HCT116 (cell line): ENCODE data around the gene GDPD3. TPM values are rescaled to one million over a fixed set of nuclear protein-coding genes. Genes with fewer than 3 reads are reported as not detected.

Experiments used
- ATAC-seq: fragments of 200-7000 bp; cut with Tn5 transposase; 2 replicates; pipeline ENCODE4 v1.9.1; 2020; ENCODE audit warnings: mild to moderate bottlenecking, moderate library complexity
- BruUV-seq: library from RNA; stranded (reverse); fragments of 400-500 nt; replicated peaks from 2 replicates; lab custom pipeline; 2021; lab: Mats Ljungman, UMichigan
- CTCF ChIA-PET: fragments of 300-600 bp; sonication (Branson Sonifier 250); formaldehyde crosslinking; loops from one replicate; lab custom pipeline; 2021; ENCODE audit warnings: antibody characterized with exemption; lab: Charles Lee
- POLR2A ChIA-PET: fragments of 300-600, 350-600 bp; sonication (Branson Sonifier 250); formaldehyde crosslinking; loops from one replicate; lab custom pipeline; 2021; ENCODE audit warnings: antibody characterized with exemption; lab: Charles Lee
- RAD21 ChIA-PET, 2 experiments: fragments of 300-600 bp; sonication (Branson Sonifier 250); formaldehyde crosslinking; loops; one replicate each; lab custom pipeline; 2023; ENCODE audit warnings: low total read pairs in 2 of 2; ENCODE audit not compliant: uncharacterized antibody in 2 of 2, unreplicated experiment in 2 of 2, low non-redundant PET in 1 of 2; lab: Charles Lee
- DNase-seq: peaks from one replicate; pipeline ENCODE4 v3.0.0-alpha.2; 2010; ENCODE audit warnings: low read depth, low spot score
- H2AFZ ChIP-seq: fragments of 200-600 bp; shearing (Covaris generic), sonication (generic); 2 replicates; pipeline ENCODE4 v1.6.1; 2017; ENCODE audit warnings: low read depth, mixed run types, mixed read lengths, antibody characterized with exemption, low read length; ENCODE audit not compliant: poor library complexity, severe bottlenecking
- H3K27ac ChIP-seq: 2 replicates; pipeline ENCODE4 v1.5.1; 2012; ENCODE audit warnings: low read depth, low read length
- H3K27me3 ChIP-seq: fragments of 200-600 bp; sonication (generic); 2 replicates; pipeline ENCODE4 v1.6.1; 2016; ENCODE audit warnings: mixed run types, low read length, mixed read lengths; ENCODE audit not compliant: insufficient read depth
- H3K36me3 ChIP-seq, 2 experiments: fragments of 200-500 bp in 1 of 2; fragments of 200-600 bp in 1 of 2; sonication (Bioruptor generic) in 1 of 2; sonication (generic) in 1 of 2; 2 replicates each; pipeline versions ENCODE4 v1.5.1 to v1.6.1; 2014 to 2016; ENCODE audit warnings: low read length in 2 of 2, inconsistent platforms in 1 of 2, mixed read lengths in 1 of 2, mixed run types in 1 of 2; ENCODE audit not compliant: insufficient read depth in 2 of 2, control insufficient read depth in 1 of 2
- H3K4me1 ChIP-seq, 2 experiments: fragments of 200-600 bp in 1 of 2; sonication (generic) in 1 of 2; 2 replicates each; pipeline versions ENCODE4 v1.5.1 to v1.6.1; 2012 to 2017; ENCODE audit warnings: low read length in 2 of 2, inconsistent platforms in 1 of 2, mild to moderate bottlenecking in 1 of 2, mixed read lengths in 1 of 2, mixed run types in 1 of 2, moderate library complexity in 1 of 2; ENCODE audit not compliant: insufficient read depth in 2 of 2, control insufficient read depth in 1 of 2
- H3K4me2 ChIP-seq: fragments of 200-600 bp; sonication (generic); 2 replicates; pipeline ENCODE4 v1.6.1; 2017; ENCODE audit warnings: mixed run types, low read length, mixed read lengths
- H3K4me3 ChIP-seq, 2 experiments: fragments of 200-600 bp in 1 of 2; sonication (generic) in 1 of 2; replicated peaks in 1 of 2; 2 replicates each; pipeline ENCODE4 v1.5.1; 2011 to 2016; ENCODE audit warnings: low read length in 2 of 2, control low read depth in 1 of 2, low read depth in 1 of 2, mild to moderate bottlenecking in 1 of 2, mixed read lengths in 1 of 2, mixed run types in 1 of 2
- H3K79me2 ChIP-seq: fragments of 200-600 bp; sonication (generic); 2 replicates; pipeline ENCODE4 v1.6.1; 2017; ENCODE audit warnings: mild to moderate bottlenecking, mixed run types, low read length, moderate library complexity, mixed read lengths; ENCODE audit not compliant: insufficient read depth
- H3K9ac ChIP-seq: fragments of 200-600 bp; sonication (generic); 2 replicates; pipeline ENCODE4 v1.6.1; 2016; ENCODE audit warnings: low read length, mixed read lengths
- H3K9me2 ChIP-seq: fragments of 200-600 bp; sonication (generic), shearing (Covaris generic); 2 replicates; pipeline ENCODE4 v1.6.1; 2017; ENCODE audit warnings: mixed run types, mild to moderate bottlenecking, moderate library complexity; ENCODE audit not compliant: insufficient read depth
- H3K9me3 ChIP-seq, 2 experiments: fragments of 200-500 bp in 1 of 2; fragments of 200-600 bp in 1 of 2; sonication (Bioruptor generic) in 1 of 2; sonication (generic) in 1 of 2; 2 replicates each; pipeline ENCODE4 v1.6.1; 2014 to 2017; ENCODE audit warnings: low read length in 2 of 2, mixed read lengths in 2 of 2, inconsistent platforms in 1 of 2, low read depth in 1 of 2, mild to moderate bottlenecking in 1 of 2, mixed run types in 1 of 2, moderate library complexity in 1 of 2; ENCODE audit not compliant: control insufficient read depth in 1 of 2, insufficient read depth in 1 of 2
- H4K20me1 ChIP-seq: fragments of 200-600 bp; sonication (generic), shearing (Covaris generic); 2 replicates; pipeline ENCODE4 v1.6.1; 2017; ENCODE audit warnings: mixed run types, mild to moderate bottlenecking, moderate library complexity; ENCODE audit not compliant: insufficient read depth
- ATF3 ChIP-seq: IDR thresholded peaks from 2 replicates; pipeline ENCODE4 v1.6.1; 2012
- CBX3 ChIP-seq: IDR thresholded peaks from 2 replicates; pipeline ENCODE4 v1.6.1; 2012; ENCODE audit warnings: low read depth
- CEBPB ChIP-seq: IDR thresholded peaks from 2 replicates; pipeline ENCODE4 v1.6.1; 2012; ENCODE audit warnings: low read depth
- CTCF ChIP-seq, 3 experiments: fragments of 200-600 bp in 1 of 3; sonication (generic) in 1 of 3; IDR thresholded peaks in 2 of 3; conservative IDR thresholded peaks in 1 of 3; 2 replicates each; pipeline ENCODE4 v1.5.1; 2012 to 2017; ENCODE audit warnings: low read depth in 2 of 3, low read length in 2 of 3, antibody characterized with exemption in 1 of 3, borderline replicate concordance in 1 of 3, control low read depth in 1 of 3, mild to moderate bottlenecking in 1 of 3, mixed read lengths in 1 of 3, mixed run types in 1 of 3, moderate library complexity in 1 of 3; ENCODE audit not compliant: insufficient read depth in 1 of 3
- EGR1 ChIP-seq: IDR thresholded peaks from 2 replicates; pipeline ENCODE4 v1.6.1; 2012; ENCODE audit warnings: low read depth
- JUND ChIP-seq: IDR thresholded peaks from 2 replicates; pipeline ENCODE4 v1.6.1; 2012
- REST ChIP-seq: IDR thresholded peaks from 2 replicates; pipeline ENCODE4 v1.6.1; 2012; ENCODE audit warnings: low read depth
- SIN3A ChIP-seq: IDR thresholded peaks from 2 replicates; pipeline ENCODE4 v1.6.1; 2012; ENCODE audit warnings: low read depth
- SRF ChIP-seq: IDR thresholded peaks from 2 replicates; pipeline ENCODE4 v1.6.1; 2012; ENCODE audit warnings: low read depth
- TCF7L2 ChIP-seq: IDR thresholded peaks from 2 replicates; pipeline ENCODE4 v1.7.0; 2011; ENCODE audit warnings: borderline replicate concordance, inconsistent platforms; ENCODE audit not compliant: insufficient read depth, insufficient read length; ENCODE audit errors: extremely low read depth
- ZNF274 ChIP-seq: fragments of 200-500 bp; sonication (Bioruptor generic); IDR thresholded peaks from 2 replicates; pipeline ENCODE4 v1.6.1; 2014; ENCODE audit warnings: mild to moderate bottlenecking, low read depth, low read length, inconsistent platforms
- intact Hi-C: fragments of 100-400 bp; cut with micrococcal nuclease; formaldehyde crosslinking; loops from 2 replicates; pipeline ENCODE4 v1.10.0; 2022
- total RNA-seq: library from RNA; stranded (reverse); gene quantifications from one replicate; pipeline ENCODE4 v1.2.1, GENCODE V29; 2021; ENCODE audit not compliant: unreplicated experiment

GDPD3 gene
- total RNA-seq, 1 experiment from 2014 or later: 7.0 TPM

GRCh38 chr16:30132591-30132990 lies 19.3 kb upstream of the GDPD3 start:
- no peak for ATAC-seq
- H3K4me3 ChIP-seq: no peak overlapping the region
- no peaks in the 10 kb centered on the region for H3K79me2 ChIP-seq
- H3K27ac ChIP-seq: no peak overlapping the region
- H3K9me2 ChIP-seq: no peaks in the 10 kb centered on the region
- no peaks in the 10 kb centered on the region for H3K9me3 ChIP-seq
- POLR2A ChIA-PET: no interaction called here
- TF ChIP-seq SRF (no peak), CEBPB (no peak), EGR1 (no peak), CTCF (IDR thresholded peaks at IDR 0.05 in 2 of 3, conservative IDR thresholded peaks at IDR 0.05 in 1 of 3; ENCODE audit: borderline replicate concordance in 1 of 3, insufficient read depth in 1 of 3, low read depth in 2 of 3, low read length in 2 of 3) (no peak), TCF7L2 (no peak), JUND (no peak), ATF3 (no peak)
- no peaks in the 10 kb centered on the region for H3K27me3 ChIP-seq
- no TSS peak for BruUV-seq
- DNase-seq: no peak
- CTCF ChIA-PET: no interaction called here
- H3K4me1 ChIP-seq: no peaks in the 10 kb centered on the region
- H4K20me1 ChIP-seq: no peaks in the 10 kb centered on the region
- H3K4me2 ChIP-seq: no peak overlapping the region
- intact Hi-C loops: no loop called here
- no peak overlapping the region for H2AFZ ChIP-seq
- H3K36me3 ChIP-seq: no peaks in the 10 kb centered on the region
- H3K9ac ChIP-seq: no peak overlapping the region
- RAD21 ChIA-PET: no interaction called here

- Histone ChIP-seq H3K4me2 (no peak overlapping the region), H3K9me3 (no peaks in the 10 kb centered on the region), H3K4me3 (no peak overlapping the region), H4K20me1 (no peaks in the 10 kb centered on the region), H3K36me3 (no peaks in the 10 kb centered on the region), H3K9ac (no peak overlapping the region), H3K9me2 (no peaks in the 10 kb centered on the region), H3K79me2 (no peaks in the 10 kb centered on the region), H3K27me3 (no peaks in the 10 kb centered on the region), H2AFZ (no peak overlapping the region), H3K4me1 (no peaks in the 10 kb centered on the region), H3K27ac (no peak overlapping the region)
- ChIA-PET POLR2A (no interaction called here), CTCF (no interaction called here), RAD21 (no interaction called here)
- intact Hi-C loops: no loop called here
- no TSS peak for BruUV-seq
- DNase-seq (no peak), ATAC-seq (no peak)
- TF ChIP-seq SRF: no peak
- no peak for TF ChIP-seq ZNF274
- TF ChIP-seq CTCF (IDR thresholded peaks at IDR 0.05 in 2 of 3, conservative IDR thresholded peaks at IDR 0.05 in 1 of 3; ENCODE audit: borderline replicate concordance in 1 of 3, insufficient read depth in 1 of 3, low read depth in 2 of 3, low read length in 2 of 3): no peak
- no peak for TF ChIP-seq REST
- no peak for TF ChIP-seq SIN3A
- TF ChIP-seq JUND: no peak
- TF ChIP-seq CBX3: no peak
These were observed 18.6 kb upstream of the GDPD3 start for GRCh38 chr16:30131869-30132475.
